HEK293 (cell line): Measurements from ENCODE around the gene MRM1.

Experiments
- WT1 ChIP-seq: fragments of 450-650 bp; formaldehyde crosslinking; IDR thresholded peaks from 2 replicates; pipeline ENCODE4 v1.5.1; 2016; ENCODE audit warnings: missing biosample characterization, missing genetic modification characterization
- ZNF621 ChIP-seq: fragments of 450-650 bp; formaldehyde crosslinking; IDR thresholded peaks from 2 replicates; pipeline ENCODE4 v1.5.1; 2017; ENCODE audit warnings: missing biosample characterization, missing genetic modification characterization
- TF ChIP-seq, protein P1 (sequence below): fragments of 450-650 bp; formaldehyde crosslinking; IDR thresholded peaks from 2 replicates; pipeline ENCODE4 v1.5.1; 2016; ENCODE audit warnings: missing biosample characterization, missing genetic modification characterization
- TF ChIP-seq, protein P2 (sequence below): fragments of 450-650 bp; formaldehyde crosslinking; conservative IDR thresholded peaks from 2 replicates; pipeline ENCODE4 v1.5.1; 2016; ENCODE audit warnings: low read depth, missing biosample characterization, missing genetic modification characterization
- TF ChIP-seq, protein P3 (sequence below): fragments of 450-650 bp; formaldehyde crosslinking; IDR thresholded peaks from 2 replicates; pipeline ENCODE4 v1.5.1; 2016; ENCODE audit warnings: missing biosample characterization, missing genetic modification characterization

DNA sequence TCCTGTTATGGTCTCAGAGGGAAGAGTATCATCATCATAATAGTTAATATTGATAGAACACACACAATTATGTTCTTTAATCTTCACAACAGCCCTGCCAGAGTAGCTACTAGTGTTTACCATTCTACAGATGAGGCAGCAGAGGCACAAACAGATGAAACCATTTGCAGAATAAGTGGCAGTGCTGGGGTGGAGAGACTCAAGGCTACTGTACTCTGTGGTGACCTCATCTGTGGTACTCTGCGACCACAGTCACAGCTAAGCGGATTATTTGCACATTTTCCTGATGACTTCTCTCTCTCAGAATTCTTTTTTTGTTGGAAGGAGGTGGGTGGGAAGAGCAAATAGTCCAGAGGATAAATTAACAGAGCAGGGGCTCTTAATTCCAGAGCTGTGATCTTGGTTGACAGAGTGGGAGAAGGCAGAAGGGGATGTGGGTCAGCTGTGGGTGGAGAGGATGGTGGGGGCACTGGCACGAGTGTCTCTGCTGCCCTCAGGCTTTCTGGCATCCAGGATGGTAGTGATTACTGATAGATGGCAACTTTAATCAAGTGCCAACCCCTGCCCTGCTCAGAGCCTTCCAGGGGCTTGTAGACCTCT, 41.8 kb downstream of the MRM1 start:
- TF ChIP-seq WT1 (no peak), ZNF621 (tag by site-specific recombination) (no peak)
- TF ChIP-seq, protein P1, sequence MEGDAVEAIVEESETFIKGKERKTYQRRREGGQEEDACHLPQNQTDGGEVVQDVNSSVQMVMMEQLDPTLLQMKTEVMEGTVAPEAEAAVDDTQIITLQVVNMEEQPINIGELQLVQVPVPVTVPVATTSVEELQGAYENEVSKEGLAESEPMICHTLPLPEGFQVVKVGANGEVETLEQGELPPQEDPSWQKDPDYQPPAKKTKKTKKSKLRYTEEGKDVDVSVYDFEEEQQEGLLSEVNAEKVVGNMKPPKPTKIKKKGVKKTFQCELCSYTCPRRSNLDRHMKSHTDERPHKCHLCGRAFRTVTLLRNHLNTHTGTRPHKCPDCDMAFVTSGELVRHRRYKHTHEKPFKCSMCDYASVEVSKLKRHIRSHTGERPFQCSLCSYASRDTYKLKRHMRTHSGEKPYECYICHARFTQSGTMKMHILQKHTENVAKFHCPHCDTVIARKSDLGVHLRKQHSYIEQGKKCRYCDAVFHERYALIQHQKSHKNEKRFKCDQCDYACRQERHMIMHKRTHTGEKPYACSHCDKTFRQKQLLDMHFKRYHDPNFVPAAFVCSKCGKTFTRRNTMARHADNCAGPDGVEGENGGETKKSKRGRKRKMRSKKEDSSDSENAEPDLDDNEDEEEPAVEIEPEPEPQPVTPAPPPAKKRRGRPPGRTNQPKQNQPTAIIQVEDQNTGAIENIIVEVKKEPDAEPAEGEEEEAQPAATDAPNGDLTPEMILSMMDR (tag by site-specific recombination), result no peak
- TF ChIP-seq, protein P2, sequence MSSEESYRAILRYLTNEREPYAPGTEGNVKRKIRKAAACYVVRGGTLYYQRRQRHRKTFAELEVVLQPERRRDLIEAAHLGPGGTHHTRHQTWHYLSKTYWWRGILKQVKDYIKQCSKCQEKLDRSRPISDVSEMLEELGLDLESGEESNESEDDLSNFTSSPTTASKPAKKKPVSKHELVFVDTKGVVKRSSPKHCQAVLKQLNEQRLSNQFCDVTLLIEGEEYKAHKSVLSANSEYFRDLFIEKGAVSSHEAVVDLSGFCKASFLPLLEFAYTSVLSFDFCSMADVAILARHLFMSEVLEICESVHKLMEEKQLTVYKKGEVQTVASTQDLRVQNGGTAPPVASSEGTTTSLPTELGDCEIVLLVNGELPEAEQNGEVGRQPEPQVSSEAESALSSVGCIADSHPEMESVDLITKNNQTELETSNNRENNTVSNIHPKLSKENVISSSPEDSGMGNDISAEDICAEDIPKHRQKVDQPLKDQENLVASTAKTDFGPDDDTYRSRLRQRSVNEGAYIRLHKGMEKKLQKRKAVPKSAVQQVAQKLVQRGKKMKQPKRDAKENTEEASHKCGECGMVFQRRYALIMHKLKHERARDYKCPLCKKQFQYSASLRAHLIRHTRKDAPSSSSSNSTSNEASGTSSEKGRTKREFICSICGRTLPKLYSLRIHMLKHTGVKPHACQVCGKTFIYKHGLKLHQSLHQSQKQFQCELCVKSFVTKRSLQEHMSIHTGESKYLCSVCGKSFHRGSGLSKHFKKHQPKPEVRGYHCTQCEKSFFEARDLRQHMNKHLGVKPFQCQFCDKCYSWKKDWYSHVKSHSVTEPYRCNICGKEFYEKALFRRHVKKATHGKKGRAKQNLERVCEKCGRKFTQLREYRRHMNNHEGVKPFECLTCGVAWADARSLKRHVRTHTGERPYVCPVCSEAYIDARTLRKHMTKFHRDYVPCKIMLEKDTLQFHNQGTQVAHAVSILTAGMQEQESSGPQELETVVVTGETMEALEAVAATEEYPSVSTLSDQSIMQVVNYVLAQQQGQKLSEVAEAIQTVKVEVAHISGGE (tag by site-specific recombination), result no peak
- TF ChIP-seq, protein P3, sequence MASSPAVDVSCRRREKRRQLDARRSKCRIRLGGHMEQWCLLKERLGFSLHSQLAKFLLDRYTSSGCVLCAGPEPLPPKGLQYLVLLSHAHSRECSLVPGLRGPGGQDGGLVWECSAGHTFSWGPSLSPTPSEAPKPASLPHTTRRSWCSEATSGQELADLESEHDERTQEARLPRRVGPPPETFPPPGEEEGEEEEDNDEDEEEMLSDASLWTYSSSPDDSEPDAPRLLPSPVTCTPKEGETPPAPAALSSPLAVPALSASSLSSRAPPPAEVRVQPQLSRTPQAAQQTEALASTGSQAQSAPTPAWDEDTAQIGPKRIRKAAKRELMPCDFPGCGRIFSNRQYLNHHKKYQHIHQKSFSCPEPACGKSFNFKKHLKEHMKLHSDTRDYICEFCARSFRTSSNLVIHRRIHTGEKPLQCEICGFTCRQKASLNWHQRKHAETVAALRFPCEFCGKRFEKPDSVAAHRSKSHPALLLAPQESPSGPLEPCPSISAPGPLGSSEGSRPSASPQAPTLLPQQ, result no peak
